Pancreas (tissue), 10 donors: ENCODE results near the gene TP53INP2. TPM values are rescaled to one million over a fixed set of nuclear protein-coding genes. Genes with fewer than 3 reads are reported as not detected.
"Not testable (repeated sequence)": the region's sequence is repeated elsewhere in the genome, so short reads cannot be mapped to it uniquely, and the experiment has no call there.

Experiments used
- ATAC-seq, 4 donors: fragments of 200-7000 bp; cut with Tn5 transposase; one replicate each; pipeline versions ENCODE4 v1.8.0 to v1.9.1; 2020; ENCODE audit warnings: mild to moderate bottlenecking in 4 of 4, moderate library complexity in 4 of 4
- DNase-seq, 6 donors: peaks; one replicate each; pipeline ENCODE4 v3.0.0-alpha.2; 2020
- FAIRE-seq: peaks from 2 replicates; lab custom pipeline; 2012; peaks lifted over from hg19 to GRCh38; lab: Jason Lieb, UNC
- H3K27ac ChIP-seq, 4 donors: fragments of 200-600 bp; sonication (generic); 1 replicate in 3 of 4; 2 replicates in 1 of 4; pipeline versions ENCODE4 v1.5.0 to v1.8.0; 2020
- H3K27me3 ChIP-seq, 4 donors: fragments of 200-600 bp; one replicate each; pipeline ENCODE4 v1.8.0; 2021
- H3K36me3 ChIP-seq, 3 donors: fragments of 200-600 bp; sonication (generic) in 1 of 3; one replicate each; pipeline versions ENCODE4 v1.5.0 to v1.8.0; 2020 to 2021
- H3K4me1 ChIP-seq, 3 donors: fragments of 200-600 bp; one replicate each; pipeline ENCODE4 v1.8.0; 2021
- H3K4me3 ChIP-seq, 4 donors: fragments of 200-600 bp; sonication (generic) in 2 of 4; one replicate each; pipeline versions ENCODE4 v1.5.0 to v1.8.0; 2020 to 2021
- H3K9me3 ChIP-seq, 4 donors: fragments of 200-600 bp; one replicate each; pipeline ENCODE4 v1.8.0; 2021
- WGBS, 2 donors: extraction: QIAGEN DNeasy Blood & Tissue Kit; methylation state at CpG; one replicate each; pipeline ENCODE4 v1.1.7; 2013; 5-methylcytosine and 5-hydroxymethylcytosine counted together
- intact Hi-C, 3 donors: fragments of 100-400 bp; cut with DNase I; formaldehyde crosslinking; loops; one replicate each; pipeline versions ENCODE4 v1.11.1 to v1.14.2; 2022
- polyA plus RNA-seq, 2 donors: library from polyadenylated mRNA; stranded (reverse); fragments of 200-250 nt; gene quantifications; one replicate each; pipeline ENCODE4 v1.2.3, GENCODE V29; 2013
- total RNA-seq, 6 donors: library from RNA; stranded (reverse); fragmentation: NEBNext Ultra II Directional in 4 of 6; extraction: Animal tissue kit (Norgen Biotek cat#: 25700) in 4 of 6; gene quantifications; one replicate each; pipeline versions ENCODE4 v1.2.1 to v1.2.4, GENCODE V29; 2021 to 2023
- TF ChIP-seq, protein P1 (sequence below), 4 donors: fragments of 200-600 bp; sonication (generic) in 3 of 4; IDR thresholded peaks; one replicate each; pipeline versions ENCODE4 v1.5.0 to v1.8.0; 2021; ENCODE audit warnings: antibody characterized with exemption in 4 of 4
- donor health status: healthy with polysubstance abuse.
- donor health status: DM: no; HTN: no; CAD: no; lungs with moderate emphysema.
- donor health status: DM: no; HTN: no; CAD: no.
- donor health status: control.
- donor health status: control.
- donor health status: Bipolar disorder and iron deficiency.
- donor health status: DM: yes; HTN: yes; CAD: no.
- donor health status: DM: no; HTN: no; CAD: no.
- donor health status: DM: no; HTN: no; CAD: no.
- donor health status: DM: yes; HTN: yes; CAD: no.

Gene TP53INP2
- total and polyA plus RNA-seq, 8 donors: 3.8 to 7.9 (median 4.8) TPM

DNA sequence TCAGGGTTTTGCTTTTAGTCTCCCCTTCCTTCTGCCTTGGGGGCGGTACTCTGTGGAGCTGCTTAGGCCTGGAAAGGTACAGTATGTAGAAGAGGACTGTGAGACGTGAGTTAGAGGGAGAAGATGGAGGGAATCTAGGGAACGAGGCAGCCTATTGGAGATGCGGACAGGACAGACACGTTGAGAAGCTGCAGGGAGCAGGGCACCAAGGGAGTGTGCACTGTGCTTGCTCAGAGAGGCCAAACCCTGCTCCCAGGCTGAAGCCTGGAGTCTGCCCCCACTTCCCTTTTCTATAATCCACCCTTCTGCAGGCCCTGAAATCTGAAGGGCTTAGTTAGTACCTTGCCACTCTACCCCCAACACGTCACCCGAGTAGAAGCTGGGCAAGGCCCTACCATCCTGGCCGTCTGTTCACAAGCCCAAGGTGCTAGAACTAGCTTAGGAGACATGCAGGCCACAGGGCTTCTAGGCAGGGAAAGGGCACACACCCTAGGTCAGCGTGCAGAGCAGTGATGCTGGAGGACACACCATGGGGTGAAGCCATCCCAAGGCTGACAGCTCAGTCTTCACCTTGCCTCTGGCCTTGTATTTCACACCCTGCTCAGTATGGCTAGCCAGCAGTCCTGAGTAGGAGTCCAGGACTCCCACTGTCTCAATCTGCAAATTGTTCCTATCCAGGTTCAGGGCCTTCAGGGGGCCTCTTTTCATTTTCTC is 6.9 kb downstream of the TP53INP2 start:
- ATAC-seq: no peak
- WGBS, 2 donors: 91 to 95% methylated on average over 9 of the region's 9 CpGs
- H3K36me3 ChIP-seq: peaks cover 0 to 4% (median 0%) of the 10 kb centered on the region in 3 donors
- TF ChIP-seq, protein P1, sequence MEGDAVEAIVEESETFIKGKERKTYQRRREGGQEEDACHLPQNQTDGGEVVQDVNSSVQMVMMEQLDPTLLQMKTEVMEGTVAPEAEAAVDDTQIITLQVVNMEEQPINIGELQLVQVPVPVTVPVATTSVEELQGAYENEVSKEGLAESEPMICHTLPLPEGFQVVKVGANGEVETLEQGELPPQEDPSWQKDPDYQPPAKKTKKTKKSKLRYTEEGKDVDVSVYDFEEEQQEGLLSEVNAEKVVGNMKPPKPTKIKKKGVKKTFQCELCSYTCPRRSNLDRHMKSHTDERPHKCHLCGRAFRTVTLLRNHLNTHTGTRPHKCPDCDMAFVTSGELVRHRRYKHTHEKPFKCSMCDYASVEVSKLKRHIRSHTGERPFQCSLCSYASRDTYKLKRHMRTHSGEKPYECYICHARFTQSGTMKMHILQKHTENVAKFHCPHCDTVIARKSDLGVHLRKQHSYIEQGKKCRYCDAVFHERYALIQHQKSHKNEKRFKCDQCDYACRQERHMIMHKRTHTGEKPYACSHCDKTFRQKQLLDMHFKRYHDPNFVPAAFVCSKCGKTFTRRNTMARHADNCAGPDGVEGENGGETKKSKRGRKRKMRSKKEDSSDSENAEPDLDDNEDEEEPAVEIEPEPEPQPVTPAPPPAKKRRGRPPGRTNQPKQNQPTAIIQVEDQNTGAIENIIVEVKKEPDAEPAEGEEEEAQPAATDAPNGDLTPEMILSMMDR (IDR thresholded peaks at IDR 0.05): no peak
- H3K4me1 ChIP-seq: no peaks in the 10 kb centered on the region
- no peaks in the 10 kb centered on the region for H3K27me3 ChIP-seq
- no peaks in the 10 kb centered on the region for H3K9me3 ChIP-seq
- DNase-seq: peak in 1 of 6 donors; percentile 30
- FAIRE-seq: no peak
- intact Hi-C loops: no loop called here
- no peak overlapping the region for H3K4me3 ChIP-seq
- H3K27ac ChIP-seq: no peak overlapping the region

DNA sequence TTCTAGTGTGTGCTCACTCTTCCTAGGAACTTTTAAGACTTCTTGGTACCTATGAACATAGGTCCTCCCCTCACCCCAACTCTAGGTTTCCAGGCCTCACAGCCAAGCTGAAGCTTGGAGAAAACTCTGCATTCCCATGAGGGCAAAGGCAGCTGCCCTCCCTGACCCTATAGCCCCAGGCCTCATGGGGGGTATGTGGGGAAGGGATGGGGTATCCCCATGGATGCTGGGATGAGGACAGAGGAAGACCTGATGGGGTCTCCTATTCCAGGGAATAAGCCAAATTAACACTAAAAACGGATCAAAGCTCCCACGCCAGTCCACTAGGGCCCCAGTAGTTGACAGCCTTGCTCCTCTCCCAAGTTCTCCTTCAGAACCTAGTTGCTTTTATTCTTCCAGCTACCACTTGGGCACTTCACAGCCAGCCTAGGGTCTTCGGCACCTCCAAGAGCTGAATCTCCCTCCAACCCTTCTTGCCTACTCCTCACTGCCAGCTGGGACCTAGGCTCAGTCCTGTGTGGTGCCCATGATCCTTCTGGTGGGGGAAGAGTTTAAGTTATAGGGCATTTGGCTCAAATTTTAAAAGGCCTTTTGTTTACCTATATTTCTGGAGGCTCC is 7.8 kb downstream of the TP53INP2 start:
- WGBS, 2 donors: 90 to 92% methylated on average over 3 of the region's 3 CpGs
- FAIRE-seq: no peak
- intact Hi-C loops: no loop called here
- Histone ChIP-seq H3K4me1 (no peaks in the 10 kb centered on the region), H3K27ac (no peak overlapping the region), H3K36me3 (peaks cover 0 to 4% (median 0%) of the 10 kb centered on the region in 3 donors), H3K9me3 (no peaks in the 10 kb centered on the region), H3K27me3 (no peaks in the 10 kb centered on the region), H3K4me3 (no peak overlapping the region)
- TF ChIP-seq, protein P1 (IDR thresholded peaks at IDR 0.05): no peak
- ATAC-seq: no peak
- no peak for DNase-seq

DNA sequence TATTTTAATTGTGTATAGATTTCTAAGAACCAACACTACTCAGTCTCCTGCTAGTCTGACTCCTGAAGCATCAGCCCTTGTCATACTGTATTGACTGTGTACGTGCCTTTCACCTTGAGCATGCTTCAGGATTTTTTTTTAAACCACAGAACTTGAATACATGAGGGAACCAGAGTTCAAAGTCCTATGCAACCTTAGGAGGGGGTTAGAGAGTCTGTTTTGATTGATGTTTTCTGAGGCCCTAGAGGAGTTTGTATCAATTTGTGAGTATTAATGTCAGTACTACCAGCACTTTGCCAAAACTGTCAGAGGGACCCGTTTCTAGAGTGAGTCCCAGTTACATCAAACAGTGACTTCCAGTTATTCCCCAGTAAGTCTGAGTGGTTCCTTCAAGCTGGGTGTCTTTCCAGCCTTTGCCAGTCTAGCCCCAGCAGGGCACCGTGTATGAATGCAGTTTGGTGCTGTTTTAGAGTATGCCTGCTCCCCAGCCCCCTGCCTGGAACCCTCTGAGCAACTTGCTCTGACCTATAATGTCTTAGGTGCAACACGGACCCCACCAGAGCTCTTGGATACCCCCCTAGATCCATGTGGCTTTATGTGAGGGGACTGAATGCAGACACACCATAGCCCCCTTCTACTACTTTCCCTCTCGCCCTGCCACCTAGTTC is 8.5 kb downstream of the TP53INP2 start:
- 64 to 68% methylated on average over 5 of the region's 5 CpGs for WGBS, 2 donors
- H3K4me3 ChIP-seq: no peak overlapping the region
- intact Hi-C loops: no loop called here

DNA sequence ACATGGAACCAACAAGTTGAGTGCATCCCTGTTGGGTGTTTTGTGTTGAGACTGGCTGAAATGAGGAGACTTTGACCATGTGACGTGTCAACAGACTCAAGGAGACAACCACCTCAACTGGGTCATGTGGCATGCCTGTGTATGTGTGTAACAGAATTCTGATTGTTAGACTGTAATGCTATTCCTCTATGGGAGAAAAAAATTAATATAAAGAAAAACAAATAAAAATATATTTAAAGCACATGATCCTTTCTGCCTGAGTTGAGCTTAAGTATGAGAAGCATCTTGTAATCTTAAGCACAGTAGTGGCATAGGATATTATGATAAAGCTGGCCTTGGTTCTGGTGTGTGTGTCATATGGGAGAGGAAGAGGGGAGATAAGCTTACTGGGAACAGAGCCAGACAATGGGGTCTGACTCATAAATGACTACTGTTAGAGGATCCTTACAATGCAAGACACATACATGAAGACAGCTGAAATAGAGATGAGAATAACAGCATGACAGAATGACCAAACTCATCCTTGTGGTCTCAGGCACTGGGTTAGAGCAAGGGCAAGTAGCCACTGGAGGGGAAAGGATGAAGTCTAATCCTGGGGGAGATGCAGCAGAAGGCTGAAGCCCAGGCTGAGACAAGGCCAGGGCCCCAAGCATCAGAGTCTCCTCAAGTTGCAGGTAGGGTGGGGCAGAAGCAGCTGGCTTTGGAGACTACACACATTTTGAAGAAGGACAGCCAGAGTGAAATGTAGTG is 9.2 kb downstream of the TP53INP2 start:
- Histone ChIP-seq H3K36me3 (peaks cover 0 to 4% (median 0%) of the 10 kb centered on the region in 3 donors), H3K4me1 (no peaks in the 10 kb centered on the region), H3K27ac (no peak overlapping the region), H3K9me3 (no peaks in the 10 kb centered on the region), H3K4me3 (no peak overlapping the region), H3K27me3 (no peaks in the 10 kb centered on the region)
- ATAC-seq: no peak
- WGBS, 2 donors: 88 to 89% methylated on average over 1 of the region's 1 CpG
- no peak for DNase-seq
- TF ChIP-seq, protein P1 (IDR thresholded peaks at IDR 0.05): no peak
- intact Hi-C loops: no loop called here
- no peak for FAIRE-seq

More for the DNA sequence above, 8.5 kb downstream of the TP53INP2 start:
- no peaks in the 10 kb centered on the region for H3K4me1 ChIP-seq
- H3K27ac ChIP-seq: no peak overlapping the region
- no peaks in the 10 kb centered on the region for H3K9me3 ChIP-seq
- DNase-seq: no peak
- no peak for ATAC-seq
- H3K36me3 ChIP-seq: peaks cover 0 to 4% (median 0%) of the 10 kb centered on the region in 3 donors
- no peaks in the 10 kb centered on the region for H3K27me3 ChIP-seq
- TF ChIP-seq, protein P1 (IDR thresholded peaks at IDR 0.05): no peak
- no peak for FAIRE-seq

DNA sequence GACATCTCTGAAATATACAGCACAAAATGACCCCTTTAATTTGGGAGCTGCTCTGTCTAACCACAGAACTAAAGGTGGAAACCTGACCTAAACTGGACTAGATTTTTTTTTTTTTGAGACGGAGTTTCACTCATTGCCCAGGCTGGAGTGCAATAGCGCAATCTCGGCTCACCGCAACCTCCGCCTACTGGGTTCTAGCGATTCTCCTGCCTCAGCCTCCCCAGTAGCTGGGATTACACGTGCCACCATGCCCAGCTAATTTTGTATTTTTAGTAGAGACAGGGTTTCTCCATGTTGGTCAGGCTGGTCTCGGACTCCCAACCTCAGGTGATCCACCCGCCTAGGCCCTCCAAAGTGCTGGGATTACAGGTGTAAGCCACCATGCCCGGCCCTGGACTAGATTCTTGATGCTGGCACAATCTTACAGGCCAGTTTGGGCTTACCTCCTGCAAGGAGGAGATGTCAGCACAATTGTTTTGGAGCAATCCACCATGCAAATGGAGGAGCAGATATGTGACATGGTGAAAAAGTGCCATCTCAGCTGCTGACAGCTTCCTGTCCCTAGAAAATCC is 9.9 kb downstream of the TP53INP2 start:
- ATAC-seq, H3K36me3 ChIP-seq, FAIRE-seq: not testable (repeated sequence)

More for the DNA sequence above, 9.9 kb downstream of the TP53INP2 start:
- intact Hi-C loops, H3K4me3 ChIP-seq, H3K27me3 ChIP-seq, H3K9me3 ChIP-seq, DNase-seq, H3K27ac ChIP-seq, H3K4me1 ChIP-seq: not testable (repeated sequence)
- 95 to 99% methylated on average over 10 of the region's 10 CpGs for WGBS, 2 donors
